H1 (cell line): ENCODE measurements around the gene NELFA. TPM values are rescaled to one million over a fixed set of nuclear protein-coding genes. Genes with fewer than 3 reads are reported as not detected.

ENCODE experiments used
- HDAC2 ChIP-seq, 2 experiments: fragments of 300-600 bp in 1 of 2; sonication (generic) in 1 of 2; IDR thresholded peaks; 2 replicates each; pipeline ENCODE4 v1.6.1; 2011 to 2012; ENCODE audit warnings: low read depth in 2 of 2, low read length in 2 of 2, mild to moderate bottlenecking in 2 of 2, moderate library complexity in 2 of 2, borderline replicate concordance in 1 of 2, inconsistent platforms in 1 of 2
- NRF1 ChIP-seq: IDR thresholded peaks from 2 replicates; pipeline ENCODE4 v1.6.1; 2011; ENCODE audit warnings: mild to moderate bottlenecking, low read depth, low read length, improper control_type of control experiment
- RFX5 ChIP-seq: IDR thresholded peaks from 2 replicates; pipeline ENCODE4 v1.6.1; 2011; ENCODE audit warnings: low read depth, low read length, improper control_type of control experiment, borderline replicate concordance
- SIRT6 ChIP-seq: IDR thresholded peaks from one replicate; pipeline ENCODE4 v1.7.1; 2012; ENCODE audit warnings: low read length, inconsistent platforms
- SP2 ChIP-seq: IDR thresholded peaks from 2 replicates; pipeline ENCODE4 v1.6.1; 2012; ENCODE audit warnings: mild to moderate bottlenecking, low read length, inconsistent platforms
- polyA plus RNA-seq, 7 experiments: library from polyadenylated mRNA; depleted of rRNA in 3 of 7; stranded (reverse) in 5 of 7; unstranded in 2 of 7; fragments of >200 nt in 5 of 7; fragments of 200-250 nt in 2 of 7; gene quantifications; 1 replicate in 5 of 7; 2 replicates in 1 of 7; 4 replicates in 1 of 7; pipeline versions ENCODE4 v1.2.1 to v1.2.3, GENCODE V29; 2011 to 2013; ENCODE audit warnings: missing spikeins in 2 of 7, mixed read lengths in 2 of 7
- total RNA-seq: library from RNA; stranded (reverse); fragmentation: NEBNext Ultra II Directional; extraction: Animal tissue kit (Norgen Biotek cat#: 25700); gene quantifications from 2 replicates; pipeline ENCODE4 v1.2.1, GENCODE V29; 2021

Gene NELFA
- total and polyA plus RNA-seq, 2 of the 8 experiments (the other 6 are each of a cell fraction or from before 2014, with no cell fraction given), result 41.8 to 57.5 TPM

DNA sequence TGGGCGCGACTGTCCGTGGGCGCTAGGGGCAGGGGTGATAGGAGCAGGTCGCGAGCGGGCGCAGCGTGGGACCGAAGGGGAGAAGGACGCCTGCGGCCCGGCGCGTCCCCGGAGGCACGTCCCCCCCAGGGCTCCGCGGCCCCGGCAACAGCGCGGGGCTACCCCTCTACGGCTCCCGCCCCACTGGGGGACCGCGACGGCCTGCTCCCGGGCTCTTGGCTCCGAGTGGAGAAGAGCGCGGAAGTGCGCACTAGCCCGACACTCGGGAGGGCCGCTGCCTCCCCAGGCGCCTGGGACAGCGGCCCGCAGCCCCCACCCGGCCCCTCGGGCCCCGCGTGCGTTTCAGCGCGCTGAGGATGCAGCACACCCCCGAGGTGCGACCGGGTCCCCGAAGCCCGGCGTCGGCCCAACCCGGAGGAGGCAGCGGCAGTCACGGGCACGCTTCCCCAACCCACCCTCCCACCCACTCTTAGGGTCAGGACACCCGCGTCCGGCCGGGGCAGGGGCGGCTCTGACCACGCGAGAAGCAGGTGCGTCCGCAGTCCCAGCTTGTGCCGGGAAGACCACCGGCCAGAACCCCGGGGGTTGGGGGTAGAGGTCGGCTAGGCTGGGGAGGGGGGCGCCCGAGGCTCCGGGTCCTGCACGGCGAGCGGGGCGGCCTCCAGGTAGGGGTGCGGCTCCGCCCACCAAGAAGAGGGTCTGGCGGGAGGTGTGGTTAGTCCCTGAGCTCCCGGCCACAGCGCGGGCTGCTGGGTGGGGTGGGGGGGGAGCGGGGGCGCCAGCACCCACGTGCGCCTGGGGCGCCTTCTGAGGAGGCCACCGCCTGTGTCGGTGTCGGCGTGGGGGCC, 31.8 kb upstream of the NELFA start (continued):
- TF ChIP-seq HDAC2 (IDR thresholded peaks at IDR 0.05; ENCODE audit: borderline replicate concordance in 1 of 2, low read depth in 2 of 2, low read length in 2 of 2) (no peak), NRF1 (no peak), RFX5 (no peak), SP2 (no peak), SIRT6 (no peak)
